ENCODE data around the gene DCBLD1. TPM values are rescaled to one million over a fixed set of nuclear protein-coding genes. Genes with fewer than 3 reads are reported as not detected.

DCBLD1 gene
- total and polyA plus RNA-seq, 2 donors: 1.3 to 5.7 TPM

DNA sequence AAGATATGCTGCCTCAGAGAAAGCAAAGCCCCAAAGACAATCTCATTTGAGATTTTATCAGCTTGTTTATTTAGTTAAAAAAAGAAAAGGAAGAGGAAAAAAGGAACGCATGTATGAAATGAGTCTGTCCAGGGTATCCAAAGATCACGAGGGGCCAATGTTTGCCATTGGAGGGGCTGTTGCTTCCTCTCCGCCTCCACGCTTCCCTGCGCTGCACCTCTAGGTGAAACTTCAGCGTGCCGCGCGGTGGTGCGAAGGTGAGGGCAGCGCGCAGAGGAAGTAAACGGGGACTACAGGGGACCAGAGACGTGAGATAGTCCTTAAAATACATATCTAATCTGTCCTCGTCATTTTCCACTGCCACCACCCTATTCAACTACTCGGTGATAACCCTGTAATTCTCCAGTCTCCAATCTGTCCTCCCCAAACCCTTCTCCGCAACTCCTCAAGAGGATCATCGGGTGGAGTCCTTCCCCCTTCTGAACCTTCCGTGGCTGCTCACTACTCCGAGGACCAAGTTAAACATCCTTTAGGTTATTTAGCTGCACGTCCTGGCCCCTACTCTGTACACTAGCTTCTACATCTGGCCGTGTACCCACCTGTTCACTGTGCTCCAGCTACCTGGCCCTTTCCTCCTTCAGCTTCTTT lies 1.1 kb upstream of the DCBLD1 start:
- Histone ChIP-seq H3K4me1 (ENCODE audit: control insufficient read depth in 2 of 2, insufficient read depth in 2 of 2, low read length in 2 of 2) (peaks cover 7 to 14% of the 10 kb centered on the region in 2 donors), H3K9me3 (ENCODE audit: control insufficient read depth in 2 of 2, insufficient read depth in 1 of 2, low read length in 1 of 2) (peaks cover 0 to 3% of the 10 kb centered on the region in 2 donors), H3K36me3 (ENCODE audit: control insufficient read depth in 2 of 2, insufficient read depth in 2 of 2, low read length in 1 of 2) (no peaks in the 10 kb centered on the region), H3K27me3 (ENCODE audit: control insufficient read depth in 2 of 2, insufficient read depth in 1 of 2, low read length in 1 of 2) (peaks cover 19 to 74% of the 10 kb centered on the region in 2 donors), H3K27ac (ENCODE audit: low read depth in 1 of 2, low read length in 1 of 2) (no peak overlapping the region), H3K4me3 (ENCODE audit: low read length in 2 of 2) (no peak overlapping the region)
- WGBS: 9% methylated on average over 22 of the region's 22 CpGs
- DNase-seq (ENCODE audit: low read depth in 6 of 9, low spot score in 9 of 9): peak in 1 of 9 donors; percentile 12

DNA sequence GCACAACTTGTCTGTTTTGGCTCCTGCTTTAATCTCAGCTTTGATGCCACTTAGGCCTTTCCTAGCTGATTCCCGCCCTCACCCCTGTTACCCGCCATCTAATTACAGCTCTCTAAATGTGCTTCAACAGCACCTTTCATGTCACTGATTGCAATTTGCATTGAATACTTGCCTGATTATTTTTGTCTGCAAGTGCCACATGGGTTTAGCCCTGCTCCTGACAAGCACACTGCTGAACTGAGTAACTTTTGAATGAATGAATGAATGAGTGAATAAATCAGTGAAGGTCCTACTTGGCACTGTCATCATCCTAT lies 591 bp upstream of the DCBLD1 start:
- no peaks in the 10 kb centered on the region for H3K36me3 ChIP-seq (ENCODE audit: control insufficient read depth in 2 of 2, insufficient read depth in 2 of 2, low read length in 1 of 2)
- H3K27me3 ChIP-seq (ENCODE audit: control insufficient read depth in 2 of 2, insufficient read depth in 1 of 2, low read length in 1 of 2): peaks cover 23 to 79% of the 10 kb centered on the region in 2 donors
- 55% methylated on average over 2 of the region's 2 CpGs for WGBS
- H3K4me1 ChIP-seq (ENCODE audit: control insufficient read depth in 2 of 2, insufficient read depth in 2 of 2, low read length in 2 of 2): peaks cover 7 to 14% of the 10 kb centered on the region in 2 donors
- no peak overlapping the region for H3K27ac ChIP-seq (ENCODE audit: low read depth in 1 of 2, low read length in 1 of 2)
- H3K9me3 ChIP-seq (ENCODE audit: control insufficient read depth in 2 of 2, insufficient read depth in 1 of 2, low read length in 1 of 2): peaks cover 0 to 3% of the 10 kb centered on the region in 2 donors
- peak overlapping the region in 1 of 2 donors; percentile 61 for H3K4me3 ChIP-seq (ENCODE audit: low read length in 2 of 2)
- DNase-seq (ENCODE audit: low read depth in 6 of 9, low spot score in 9 of 9): peak in 1 of 9 donors; percentile 7

DNA sequence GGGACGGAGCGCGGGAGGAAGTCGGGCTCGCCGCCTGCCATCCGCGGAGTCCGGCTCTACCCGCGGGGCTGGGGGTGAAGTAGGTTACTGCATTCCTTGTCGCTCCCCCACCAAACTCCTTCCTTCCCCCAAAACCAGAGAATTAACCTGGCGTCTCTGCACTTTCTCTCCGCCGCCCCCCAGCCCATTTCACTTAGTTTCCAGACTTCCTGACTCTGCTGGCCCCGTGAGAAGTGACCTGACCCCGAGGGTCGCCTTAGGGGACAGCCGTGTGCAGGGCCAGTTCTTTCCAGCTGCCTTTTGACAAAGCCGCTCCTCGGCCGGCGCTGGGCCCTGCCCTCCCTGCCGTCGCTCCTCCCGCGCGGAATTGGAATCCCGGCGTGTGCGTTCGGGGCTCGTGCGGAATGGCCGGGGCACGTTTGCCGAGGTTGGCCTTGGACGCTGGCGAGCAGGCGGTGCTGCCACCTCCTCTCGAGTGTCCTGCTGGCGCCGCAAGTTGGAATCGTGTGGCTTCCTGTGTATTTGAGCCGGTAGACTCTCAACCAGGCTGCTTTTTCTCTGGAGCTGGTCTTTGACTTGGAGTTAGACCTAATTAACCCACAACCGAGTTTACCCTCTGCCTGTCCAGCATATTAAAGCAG lies 650 bp downstream of the DCBLD1 start:
- H3K9me3 ChIP-seq (ENCODE audit: control insufficient read depth in 2 of 2, insufficient read depth in 1 of 2, low read length in 1 of 2): peaks cover 0 to 3% of the 10 kb centered on the region in 2 donors
- H3K36me3 ChIP-seq (ENCODE audit: control insufficient read depth in 2 of 2, insufficient read depth in 2 of 2, low read length in 1 of 2): no peaks in the 10 kb centered on the region
- H3K27ac ChIP-seq (ENCODE audit: low read depth in 1 of 2, low read length in 1 of 2): peak overlapping the region in 1 of 2 donors; percentile 55
- WGBS: 1% methylated on average over 46 of the region's 46 CpGs
- peaks cover 7 to 14% of the 10 kb centered on the region in 2 donors for H3K4me1 ChIP-seq (ENCODE audit: control insufficient read depth in 2 of 2, insufficient read depth in 2 of 2, low read length in 2 of 2)
- peaks cover 23 to 83% of the 10 kb centered on the region in 2 donors for H3K27me3 ChIP-seq (ENCODE audit: control insufficient read depth in 2 of 2, insufficient read depth in 1 of 2, low read length in 1 of 2)
- DNase-seq (ENCODE audit: low read depth in 6 of 9, low spot score in 9 of 9): peak in 1 of 9 donors; percentile 18
- H3K4me3 ChIP-seq (ENCODE audit: low read length in 2 of 2): peak overlapping the region; percentile 43 to 61

DNA sequence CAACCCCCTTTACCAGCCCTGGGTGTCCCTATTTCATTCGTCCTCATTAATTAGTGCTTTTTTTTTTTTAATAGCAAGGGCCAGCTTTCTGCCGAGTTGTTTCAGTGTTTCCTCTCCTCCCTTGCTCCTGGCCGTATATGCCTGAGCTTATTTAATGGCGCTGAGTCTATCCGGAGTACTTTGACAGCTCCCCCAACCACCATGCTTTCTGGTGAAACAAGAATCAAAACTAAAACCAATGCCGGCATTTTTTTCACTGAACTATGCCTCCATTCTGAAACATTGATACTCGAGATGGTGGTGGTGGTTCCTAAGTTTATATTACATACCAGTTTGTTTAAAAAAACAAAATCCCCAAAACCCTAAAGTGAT lies 1.2 kb downstream of the DCBLD1 start:
- peak in 1 of 9 donors; percentile 21 for DNase-seq (ENCODE audit: low read depth in 6 of 9, low spot score in 9 of 9)
- H3K36me3 ChIP-seq (ENCODE audit: control insufficient read depth in 2 of 2, insufficient read depth in 2 of 2, low read length in 1 of 2): no peaks in the 10 kb centered on the region
- 2% methylated on average over 7 of the region's 7 CpGs for WGBS
- peaks cover 7 to 14% of the 10 kb centered on the region in 2 donors for H3K4me1 ChIP-seq (ENCODE audit: control insufficient read depth in 2 of 2, insufficient read depth in 2 of 2, low read length in 2 of 2)
- peak overlapping the region; percentile 43 to 61 for H3K4me3 ChIP-seq (ENCODE audit: low read length in 2 of 2)
- peaks cover 23 to 78% of the 10 kb centered on the region in 2 donors for H3K27me3 ChIP-seq (ENCODE audit: control insufficient read depth in 2 of 2, insufficient read depth in 1 of 2, low read length in 1 of 2)
- H3K27ac ChIP-seq (ENCODE audit: low read depth in 1 of 2, low read length in 1 of 2): no peak overlapping the region
- peaks cover 0 to 3% of the 10 kb centered on the region in 2 donors for H3K9me3 ChIP-seq (ENCODE audit: control insufficient read depth in 2 of 2, insufficient read depth in 1 of 2, low read length in 1 of 2)

DNA sequence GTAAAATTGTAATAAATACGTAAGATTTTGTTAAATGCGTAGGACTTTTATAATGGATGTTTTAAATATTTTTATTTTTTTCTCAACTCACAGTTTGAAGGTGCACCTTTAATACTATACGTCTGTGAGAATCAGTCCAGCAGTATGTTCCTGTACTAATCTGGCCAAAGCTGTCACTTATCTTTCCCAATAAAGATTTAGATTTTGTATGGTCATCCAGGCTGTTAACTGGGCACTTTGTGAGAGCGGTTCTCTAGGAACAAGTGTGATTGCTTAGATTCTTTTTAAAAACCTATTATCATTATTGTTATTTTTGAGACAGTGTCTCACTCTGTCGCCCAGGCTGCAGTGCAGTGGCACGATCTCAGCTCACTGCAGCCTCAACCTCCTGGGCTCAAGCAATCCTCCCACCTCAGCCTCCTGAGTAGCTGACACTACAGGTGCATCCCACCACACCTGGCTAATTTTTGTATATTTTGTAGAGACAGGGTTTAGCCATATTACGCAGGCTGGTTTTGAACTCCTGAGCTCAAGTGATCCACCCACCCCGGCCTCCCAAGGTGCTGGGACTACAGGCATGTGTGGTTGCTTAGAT lies 1.7 kb downstream of the DCBLD1 start:
- WGBS: 95% methylated on average over 8 of the region's 8 CpGs
- H3K27ac ChIP-seq (ENCODE audit: low read depth in 1 of 2, low read length in 1 of 2): no peak overlapping the region
- peaks cover 7 to 14% of the 10 kb centered on the region in 2 donors for H3K4me1 ChIP-seq (ENCODE audit: control insufficient read depth in 2 of 2, insufficient read depth in 2 of 2, low read length in 2 of 2)
- H3K4me3 ChIP-seq (ENCODE audit: low read length in 2 of 2): no peak overlapping the region
- H3K36me3 ChIP-seq (ENCODE audit: control insufficient read depth in 2 of 2, insufficient read depth in 2 of 2, low read length in 1 of 2): no peaks in the 10 kb centered on the region
- H3K27me3 ChIP-seq (ENCODE audit: control insufficient read depth in 2 of 2, insufficient read depth in 1 of 2, low read length in 1 of 2): peaks cover 23 to 75% of the 10 kb centered on the region in 2 donors
- H3K9me3 ChIP-seq (ENCODE audit: control insufficient read depth in 2 of 2, insufficient read depth in 1 of 2, low read length in 1 of 2): peaks cover 0 to 3% of the 10 kb centered on the region in 2 donors
- no peak for DNase-seq (ENCODE audit: low read depth in 6 of 9, low spot score in 9 of 9)

DNA sequence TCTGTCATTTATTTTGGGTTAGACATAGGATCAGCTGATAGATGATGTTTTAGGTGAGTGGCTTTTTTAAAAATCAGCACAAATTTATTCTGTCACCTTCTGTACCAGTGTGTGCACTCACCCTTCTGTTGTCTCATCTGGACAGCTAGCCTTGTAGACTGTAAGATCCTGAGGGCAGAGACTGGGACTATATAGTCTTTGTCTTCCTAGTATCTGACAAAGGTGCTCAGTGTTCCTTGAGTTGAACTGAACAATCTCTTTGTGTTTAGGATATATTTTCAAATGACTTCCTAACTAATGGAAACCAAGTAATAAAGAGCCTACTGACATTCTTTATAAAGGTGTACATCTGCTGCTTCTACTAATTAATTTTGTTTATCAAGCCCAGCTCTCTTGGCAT lies 3.0 kb downstream of the DCBLD1 start:
- Histone ChIP-seq H3K4me3 (ENCODE audit: low read length in 2 of 2) (no peak overlapping the region), H3K4me1 (ENCODE audit: control insufficient read depth in 2 of 2, insufficient read depth in 2 of 2, low read length in 2 of 2) (peaks cover 7 to 14% of the 10 kb centered on the region in 2 donors), H3K27ac (ENCODE audit: low read depth in 1 of 2, low read length in 1 of 2) (no peak overlapping the region), H3K27me3 (ENCODE audit: control insufficient read depth in 2 of 2, insufficient read depth in 1 of 2, low read length in 1 of 2) (peaks cover 23 to 62% of the 10 kb centered on the region in 2 donors), H3K36me3 (ENCODE audit: control insufficient read depth in 2 of 2, insufficient read depth in 2 of 2, low read length in 1 of 2) (no peaks in the 10 kb centered on the region), H3K9me3 (ENCODE audit: control insufficient read depth in 2 of 2, insufficient read depth in 1 of 2, low read length in 1 of 2) (peaks cover 0 to 3% of the 10 kb centered on the region in 2 donors)
- no peak for DNase-seq (ENCODE audit: low read depth in 6 of 9, low spot score in 9 of 9)

DNA sequence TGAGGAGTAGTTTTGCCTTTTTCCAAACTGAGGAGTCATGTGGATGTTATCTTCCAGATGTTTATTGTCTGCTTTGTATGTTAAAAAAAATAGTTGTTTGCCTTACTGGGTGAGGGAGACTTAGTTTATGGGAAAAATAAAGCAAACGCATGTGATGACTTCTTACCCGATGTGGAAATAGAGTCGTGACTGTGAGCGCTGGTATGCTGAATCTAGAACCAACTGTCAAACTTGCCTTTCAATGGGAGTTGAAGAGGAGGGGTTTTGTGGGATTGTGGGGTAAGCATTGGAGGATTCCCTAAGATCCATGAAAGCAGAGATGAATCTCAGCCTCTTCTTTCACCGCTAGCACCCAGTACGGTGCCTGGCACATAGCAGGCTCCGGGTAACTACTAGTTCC lies 5.3 kb downstream of the DCBLD1 start:
- peaks cover 0 to 7% of the 10 kb centered on the region in 2 donors for H3K4me1 ChIP-seq (ENCODE audit: control insufficient read depth in 2 of 2, insufficient read depth in 2 of 2, low read length in 2 of 2)
- no peaks in the 10 kb centered on the region for H3K9me3 ChIP-seq (ENCODE audit: control insufficient read depth in 2 of 2, insufficient read depth in 1 of 2, low read length in 1 of 2)
- no peaks in the 10 kb centered on the region for H3K36me3 ChIP-seq (ENCODE audit: control insufficient read depth in 2 of 2, insufficient read depth in 2 of 2, low read length in 1 of 2)
- DNase-seq (ENCODE audit: low read depth in 6 of 9, low spot score in 9 of 9): no peak
- H3K27me3 ChIP-seq (ENCODE audit: control insufficient read depth in 2 of 2, insufficient read depth in 1 of 2, low read length in 1 of 2): peaks cover 18 to 40% of the 10 kb centered on the region in 2 donors
- H3K4me3 ChIP-seq (ENCODE audit: low read length in 2 of 2): no peak overlapping the region
- H3K27ac ChIP-seq (ENCODE audit: low read depth in 1 of 2, low read length in 1 of 2): no peak overlapping the region
- 98% methylated on average over 7 of the region's 7 CpGs for WGBS

DNA sequence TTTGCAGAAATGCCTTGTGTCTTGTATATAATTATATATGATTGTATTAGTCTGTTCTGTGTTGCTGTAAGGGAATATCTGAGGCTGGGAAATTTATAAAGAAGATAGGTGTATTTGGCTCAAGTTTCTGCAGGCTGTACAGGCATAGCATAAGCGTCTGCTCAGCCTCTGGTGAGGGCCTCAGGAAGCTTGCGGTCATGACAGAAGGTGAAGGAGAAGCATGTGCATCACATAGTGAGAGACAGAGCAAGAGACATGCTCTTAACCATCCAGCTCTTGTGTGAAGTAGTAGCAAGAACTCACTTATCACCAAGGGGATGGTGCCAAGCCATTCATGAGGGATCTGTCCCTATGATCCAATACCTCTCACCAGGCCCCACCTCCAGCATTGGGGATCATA lies 6.5 kb downstream of the DCBLD1 start:
- Histone ChIP-seq H3K27me3 (ENCODE audit: control insufficient read depth in 2 of 2, insufficient read depth in 1 of 2, low read length in 1 of 2) (peaks cover 9 to 28% of the 10 kb centered on the region in 2 donors), H3K4me1 (ENCODE audit: control insufficient read depth in 2 of 2, insufficient read depth in 2 of 2, low read length in 2 of 2) (no peaks in the 10 kb centered on the region), H3K27ac (ENCODE audit: low read depth in 1 of 2, low read length in 1 of 2) (no peak overlapping the region), H3K36me3 (ENCODE audit: control insufficient read depth in 2 of 2, insufficient read depth in 2 of 2, low read length in 1 of 2) (no peaks in the 10 kb centered on the region), H3K9me3 (ENCODE audit: control insufficient read depth in 2 of 2, insufficient read depth in 1 of 2, low read length in 1 of 2) (no peaks in the 10 kb centered on the region), H3K4me3 (ENCODE audit: low read length in 2 of 2) (no peak overlapping the region)
- no peak for DNase-seq (ENCODE audit: low read depth in 6 of 9, low spot score in 9 of 9)
- WGBS: 96% methylated on average over 2 of the region's 2 CpGs

DNA sequence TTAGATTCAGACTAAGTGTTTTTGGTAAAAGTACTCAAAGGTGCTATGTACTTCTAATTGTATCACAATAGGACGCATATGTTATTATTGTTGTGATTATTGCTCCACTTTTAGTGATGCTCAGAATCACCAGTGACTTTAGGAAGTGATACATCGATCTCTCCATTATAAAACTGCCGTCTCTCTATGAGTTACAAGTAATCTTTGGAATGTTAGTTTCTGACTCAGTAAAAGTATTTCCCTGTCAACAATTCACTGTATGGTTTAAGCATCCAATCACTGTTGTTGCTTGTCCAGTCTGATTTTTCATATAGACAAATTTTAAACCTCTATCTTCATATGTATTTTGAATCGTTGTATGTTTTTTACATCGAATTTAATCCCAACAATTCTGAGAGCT lies 9.4 kb downstream of the DCBLD1 start:
- Histone ChIP-seq H3K9me3 (ENCODE audit: control insufficient read depth in 2 of 2, insufficient read depth in 1 of 2, low read length in 1 of 2) (no peaks in the 10 kb centered on the region), H3K4me1 (ENCODE audit: control insufficient read depth in 2 of 2, insufficient read depth in 2 of 2, low read length in 2 of 2) (no peaks in the 10 kb centered on the region), H3K27ac (ENCODE audit: low read depth in 1 of 2, low read length in 1 of 2) (no peak overlapping the region), H3K36me3 (ENCODE audit: control insufficient read depth in 2 of 2, insufficient read depth in 2 of 2, low read length in 1 of 2) (no peaks in the 10 kb centered on the region), H3K27me3 (ENCODE audit: control insufficient read depth in 2 of 2, insufficient read depth in 1 of 2, low read length in 1 of 2) (peaks cover 0 to 4% of the 10 kb centered on the region in 2 donors), H3K4me3 (ENCODE audit: low read length in 2 of 2) (no peak overlapping the region)
- DNase-seq (ENCODE audit: low read depth in 6 of 9, low spot score in 9 of 9): no peak
- 96% methylated on average over 5 of the region's 5 CpGs for WGBS

Measured in thymus (tissue), 11 donors.